HepG2 (cell line): ENCODE data around the gene STOML2. TPM values are rescaled to one million over a fixed set of nuclear protein-coding genes. Genes with fewer than 3 reads are reported as not detected.

ENCODE experiments used
- AGO2 ChIP-seq: fragments of 200-400 bp; formaldehyde crosslinking; optimal IDR thresholded peaks from 2 replicates; pipeline ENCODE3; 2017; ENCODE audit warnings: mild to moderate bottlenecking, low read depth, low read length, moderate library complexity
- CEBPG ChIP-seq: IDR thresholded peaks from 2 replicates; pipeline ENCODE4 v1.6.1; 2016
- FOXK2 ChIP-seq: fragments of 450-650 bp; IDR thresholded peaks from 2 replicates; pipeline ENCODE4 v1.6.1; 2016
- MXD1 ChIP-seq: sonication (generic); formaldehyde crosslinking; IDR thresholded peaks from 2 replicates; pipeline ENCODE4 v1.4.0; 2020; ENCODE audit warnings: mild to moderate bottlenecking, missing genetic modification reagents
- POLR2AphosphoS2 ChIP-seq: IDR thresholded peaks from 2 replicates; pipeline ENCODE4 v1.6.1; 2011; ENCODE audit warnings: low read depth, low read length, improper control_type of control experiment
- RELA ChIP-seq: sonication (generic); formaldehyde crosslinking; IDR thresholded peaks from 2 replicates; pipeline ENCODE4 v1.4.0; 2020; ENCODE audit warnings: missing genetic modification reagents
- SMARCC2 ChIP-seq: fragments of 450-650 bp; IDR thresholded peaks from 2 replicates; pipeline ENCODE4 v1.6.1; 2017; ENCODE audit warnings: antibody characterized with exemption, mild to moderate bottlenecking
- ZBTB21 ChIP-seq: sonication (generic); formaldehyde crosslinking; IDR thresholded peaks from 2 replicates; pipeline ENCODE4 v1.4.0; 2020; ENCODE audit warnings: missing genetic modification reagents
- ZBTB40 ChIP-seq, 2 experiments: fragments of 450-650 bp in 1 of 2; sonication (generic) in 1 of 2; formaldehyde crosslinking in 1 of 2; IDR thresholded peaks; 2 replicates each; pipeline versions ENCODE4 v1.6.1 to v1.8.0; 2016 to 2022; ENCODE audit warnings: antibody characterized with exemption in 1 of 2, mild to moderate bottlenecking in 1 of 2, missing genetic modification reagents in 1 of 2
- ZNF17 ChIP-seq: sonication (generic); formaldehyde crosslinking; IDR thresholded peaks from 2 replicates; pipeline ENCODE4 v1.5.0; 2020; ENCODE audit warnings: mild to moderate bottlenecking, missing genetic modification reagents
- ZNF720 ChIP-seq: sonication (generic); formaldehyde crosslinking; IDR thresholded peaks from 2 replicates; pipeline ENCODE4 v1.4.0; 2020; ENCODE audit warnings: missing genetic modification reagents
- ZNF784 ChIP-seq: sonication (generic); formaldehyde crosslinking; IDR thresholded peaks from 2 replicates; pipeline ENCODE4 v1.5.1; 2020; ENCODE audit warnings: missing genetic modification reagents, mild to moderate bottlenecking, borderline replicate concordance
- polyA plus RNA-seq, 8 experiments: library from polyadenylated mRNA; depleted of rRNA in 3 of 8; stranded (reverse) in 7 of 8; unstranded in 1 of 8; fragments of >200 nt; fragmentation: Illumina TruSeq in 4 of 8; extraction: Trizol in 4 of 8; gene quantifications; 2 replicates each; pipeline versions ENCODE4 v1.2.1 to v1.2.3, GENCODE V29; 2011 to 2016; ENCODE audit warnings: low read depth in 4 of 8, missing spikeins in 1 of 8, mixed read lengths in 1 of 8; ENCODE audit not compliant: insufficient read depth in 1 of 8
- total RNA-seq, 5 experiments: library from RNA; depleted of rRNA; stranded (reverse); fragments of >200 nt; fragmentation: Illumina TruSeq; extraction: Trizol; gene quantifications; 2 replicates each; pipeline ENCODE4 v1.2.3, GENCODE V29; 2016; ENCODE audit warnings: low read depth in 1 of 5
- TF ChIP-seq, protein P1 (sequence below): sonication (generic); formaldehyde crosslinking; IDR thresholded peaks from 2 replicates; pipeline ENCODE4 v1.5.1; 2020; ENCODE audit warnings: mild to moderate bottlenecking, missing genetic modification reagents, borderline replicate concordance
- TF ChIP-seq, protein P2 (sequence below): sonication (generic); formaldehyde crosslinking; IDR thresholded peaks from 2 replicates; pipeline ENCODE4 v1.4.0; 2020; ENCODE audit warnings: missing genetic modification reagents

Gene STOML2
- total and polyA plus RNA-seq, 2 of the 13 experiments (the other 11 are each of a cell fraction or from before 2014, with no cell fraction given) = 245 to 250 TPM

DNA sequence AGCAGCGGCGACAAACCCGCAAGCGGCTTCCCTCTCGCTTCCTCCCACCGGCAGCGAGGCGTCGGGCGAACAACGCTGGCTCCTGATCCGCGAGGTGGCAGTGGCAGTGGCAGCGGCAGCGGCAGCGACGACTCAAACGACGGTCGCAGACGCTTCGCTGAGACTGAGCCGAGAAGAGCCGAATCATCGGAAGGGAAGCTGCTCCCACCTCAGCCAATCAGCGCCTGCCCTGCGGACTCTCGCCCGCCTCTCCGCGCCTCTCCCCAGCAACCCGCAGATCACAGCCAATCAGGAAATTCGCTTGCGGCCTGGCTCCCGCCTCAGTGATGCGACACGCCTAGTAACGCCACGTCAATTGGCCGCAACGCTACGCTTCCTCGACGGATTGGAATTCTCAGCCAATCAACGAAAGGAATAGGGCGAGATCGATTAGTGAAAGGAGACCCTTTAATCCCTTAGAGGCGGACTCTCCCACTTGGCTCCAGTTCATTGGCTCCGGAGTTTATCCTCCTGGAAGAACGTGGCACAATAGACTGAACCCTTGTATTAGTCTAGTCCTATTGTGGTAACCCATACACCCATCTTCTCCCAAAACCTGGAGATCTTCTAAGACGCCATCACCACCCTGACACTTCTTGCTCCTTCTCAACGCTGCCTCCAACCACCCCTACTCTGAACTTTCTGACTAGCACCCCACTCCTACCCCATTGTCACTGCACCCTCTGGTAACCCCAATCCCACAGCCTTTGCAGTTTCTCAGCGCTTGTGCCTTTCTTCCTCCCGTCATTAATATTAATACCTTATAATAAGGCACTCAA lies 30.3 kb downstream of the STOML2 start, which contains the start of gene VCP (continued):
- no peak for TF ChIP-seq ZBTB40 (IDR thresholded peaks at IDR 0.05)
- TF ChIP-seq ZBTB40 (CRISPR knock-in tag; IDR thresholded peaks at IDR 0.05) = no peak
- TF ChIP-seq ZNF17 (CRISPR knock-in tag) = no peak
- no peak for TF ChIP-seq CEBPG (CRISPR knock-in tag)
- TF ChIP-seq, protein P1, sequence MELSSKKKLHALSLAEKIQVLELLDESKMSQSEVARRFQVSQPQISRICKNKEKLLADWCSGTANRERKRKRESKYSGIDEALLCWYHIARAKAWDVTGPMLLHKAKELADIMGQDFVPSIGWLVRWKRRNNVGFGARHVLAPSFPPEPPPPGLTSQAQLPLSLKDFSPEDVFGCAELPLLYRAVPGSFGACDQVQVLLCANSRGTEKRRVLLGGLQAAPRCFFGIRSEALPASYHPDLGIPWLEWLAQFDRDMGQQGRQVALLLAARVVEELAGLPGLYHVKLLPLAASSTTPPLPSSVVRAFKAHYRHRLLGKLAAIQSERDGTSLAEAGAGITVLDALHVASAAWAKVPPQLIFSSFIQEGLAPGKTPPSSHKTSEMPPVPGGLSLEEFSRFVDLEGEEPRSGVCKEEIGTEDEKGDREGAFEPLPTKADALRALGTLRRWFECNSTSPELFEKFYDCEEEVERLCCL (CRISPR knock-in tag) = 0 out of 2 replicates have a peak, but pooled peaks have one; percentile 71
- peak; percentile 62; the same call in 1 of the 2 replicates for TF ChIP-seq RELA (CRISPR knock-in tag)
- TF ChIP-seq, protein P2, sequence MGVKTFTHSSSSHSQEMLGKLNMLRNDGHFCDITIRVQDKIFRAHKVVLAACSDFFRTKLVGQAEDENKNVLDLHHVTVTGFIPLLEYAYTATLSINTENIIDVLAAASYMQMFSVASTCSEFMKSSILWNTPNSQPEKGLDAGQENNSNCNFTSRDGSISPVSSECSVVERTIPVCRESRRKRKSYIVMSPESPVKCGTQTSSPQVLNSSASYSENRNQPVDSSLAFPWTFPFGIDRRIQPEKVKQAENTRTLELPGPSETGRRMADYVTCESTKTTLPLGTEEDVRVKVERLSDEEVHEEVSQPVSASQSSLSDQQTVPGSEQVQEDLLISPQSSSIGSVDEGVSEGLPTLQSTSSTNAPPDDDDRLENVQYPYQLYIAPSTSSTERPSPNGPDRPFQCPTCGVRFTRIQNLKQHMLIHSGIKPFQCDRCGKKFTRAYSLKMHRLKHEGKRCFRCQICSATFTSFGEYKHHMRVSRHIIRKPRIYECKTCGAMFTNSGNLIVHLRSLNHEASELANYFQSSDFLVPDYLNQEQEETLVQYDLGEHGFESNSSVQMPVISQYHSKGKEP (CRISPR knock-in tag) = no peak
- no peak for TF ChIP-seq SMARCC2
- no peak for TF ChIP-seq AGO2
- TF ChIP-seq ZNF720 (CRISPR knock-in tag) = no peak
- peak; percentile 69; the same call in 1 of the 2 replicates for TF ChIP-seq MXD1
- no peak for TF ChIP-seq ZNF784 (CRISPR knock-in tag)
- TF ChIP-seq POLR2AphosphoS2 = 0 out of 2 replicates have a peak, but pooled peaks have one; percentile 46
- TF ChIP-seq ZBTB21 (CRISPR knock-in tag) = no peak
- no peak for TF ChIP-seq FOXK2
